ENCODE results near the gene PEF1.

PEF1 gene, protein sequence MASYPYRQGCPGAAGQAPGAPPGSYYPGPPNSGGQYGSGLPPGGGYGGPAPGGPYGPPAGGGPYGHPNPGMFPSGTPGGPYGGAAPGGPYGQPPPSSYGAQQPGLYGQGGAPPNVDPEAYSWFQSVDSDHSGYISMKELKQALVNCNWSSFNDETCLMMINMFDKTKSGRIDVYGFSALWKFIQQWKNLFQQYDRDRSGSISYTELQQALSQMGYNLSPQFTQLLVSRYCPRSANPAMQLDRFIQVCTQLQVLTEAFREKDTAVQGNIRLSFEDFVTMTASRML

DNA sequence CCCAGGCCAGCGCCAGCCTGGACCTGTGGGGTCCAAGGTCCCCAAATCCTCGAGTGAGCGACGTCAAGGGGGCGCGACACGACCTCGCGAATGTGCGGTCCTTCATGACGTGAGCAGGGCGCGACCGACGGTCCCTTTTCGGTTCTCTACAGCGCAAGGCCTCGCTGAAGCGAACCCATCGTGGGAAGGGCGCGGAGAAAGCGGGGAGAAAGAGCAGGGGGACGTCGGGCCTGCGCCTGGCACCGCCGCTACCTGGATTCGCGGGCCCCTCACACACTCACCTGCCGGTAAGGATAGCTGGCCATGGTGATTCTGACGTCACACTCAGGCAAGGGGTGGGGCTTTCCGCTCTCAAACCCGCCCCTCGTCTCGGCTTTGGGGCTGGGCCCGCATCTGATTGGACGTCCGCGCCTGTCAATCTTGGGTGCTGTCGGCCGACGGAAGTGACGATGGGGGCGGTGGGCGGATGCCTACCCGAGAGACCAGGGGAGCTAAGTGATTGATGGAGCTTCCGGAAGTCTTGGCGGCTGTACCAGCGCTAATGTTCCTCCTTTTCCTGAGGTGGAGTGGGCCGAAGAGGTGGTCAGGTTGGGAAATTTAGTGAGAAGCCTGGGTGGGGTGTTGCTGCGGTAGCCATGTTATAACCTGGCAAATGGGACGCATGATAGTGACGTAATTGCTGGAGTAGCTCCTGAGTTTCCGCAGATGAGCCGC lies at the start of gene PEF1:
TSS of gene PEF1 (minus strand) at position 317 of the 714 bp plus-strand sequence. CDS start at position 305, 12 bp downstream.
- TF ChIP-seq, protein P1, sequence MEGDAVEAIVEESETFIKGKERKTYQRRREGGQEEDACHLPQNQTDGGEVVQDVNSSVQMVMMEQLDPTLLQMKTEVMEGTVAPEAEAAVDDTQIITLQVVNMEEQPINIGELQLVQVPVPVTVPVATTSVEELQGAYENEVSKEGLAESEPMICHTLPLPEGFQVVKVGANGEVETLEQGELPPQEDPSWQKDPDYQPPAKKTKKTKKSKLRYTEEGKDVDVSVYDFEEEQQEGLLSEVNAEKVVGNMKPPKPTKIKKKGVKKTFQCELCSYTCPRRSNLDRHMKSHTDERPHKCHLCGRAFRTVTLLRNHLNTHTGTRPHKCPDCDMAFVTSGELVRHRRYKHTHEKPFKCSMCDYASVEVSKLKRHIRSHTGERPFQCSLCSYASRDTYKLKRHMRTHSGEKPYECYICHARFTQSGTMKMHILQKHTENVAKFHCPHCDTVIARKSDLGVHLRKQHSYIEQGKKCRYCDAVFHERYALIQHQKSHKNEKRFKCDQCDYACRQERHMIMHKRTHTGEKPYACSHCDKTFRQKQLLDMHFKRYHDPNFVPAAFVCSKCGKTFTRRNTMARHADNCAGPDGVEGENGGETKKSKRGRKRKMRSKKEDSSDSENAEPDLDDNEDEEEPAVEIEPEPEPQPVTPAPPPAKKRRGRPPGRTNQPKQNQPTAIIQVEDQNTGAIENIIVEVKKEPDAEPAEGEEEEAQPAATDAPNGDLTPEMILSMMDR (IDR thresholded peaks at IDR 0.05; ENCODE audit: control insufficient read depth, insufficient read depth, low read depth, low read length, missing control alignments) = no peak
- DNase-seq (ENCODE audit: low read depth) = peak; percentile 86
- H3K4me3 ChIP-seq (ENCODE audit: control insufficient read depth, low read depth, low read length) = peak within 1 kb of the TSS; percentile 93

DNA sequence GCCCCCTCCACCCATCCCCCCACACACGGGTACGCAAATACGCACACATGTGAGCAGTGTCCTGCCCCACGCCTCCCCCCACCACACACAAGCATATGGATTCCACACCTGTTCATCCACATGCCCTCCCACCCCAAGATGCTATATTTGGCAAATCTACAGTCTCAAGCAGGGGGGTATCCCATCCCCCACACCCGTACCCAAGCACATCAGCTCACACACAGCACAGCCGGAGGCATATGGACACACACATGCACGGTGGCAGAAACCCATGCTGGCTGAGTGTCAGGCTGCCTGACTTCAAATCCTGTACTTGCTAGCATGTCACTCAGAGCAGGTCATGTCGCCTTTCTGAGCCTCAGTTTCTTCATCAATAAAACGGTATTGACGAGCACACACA lies 48.6 kb upstream of the PEF1 start:
- no peak for DNase-seq (ENCODE audit: low read depth)
- TF ChIP-seq, protein P1 (IDR thresholded peaks at IDR 0.05; ENCODE audit: control insufficient read depth, insufficient read depth, low read depth, low read length, missing control alignments) = no peak
- no peak overlapping the region for H3K4me3 ChIP-seq (ENCODE audit: control insufficient read depth, low read depth, low read length)

DNA sequence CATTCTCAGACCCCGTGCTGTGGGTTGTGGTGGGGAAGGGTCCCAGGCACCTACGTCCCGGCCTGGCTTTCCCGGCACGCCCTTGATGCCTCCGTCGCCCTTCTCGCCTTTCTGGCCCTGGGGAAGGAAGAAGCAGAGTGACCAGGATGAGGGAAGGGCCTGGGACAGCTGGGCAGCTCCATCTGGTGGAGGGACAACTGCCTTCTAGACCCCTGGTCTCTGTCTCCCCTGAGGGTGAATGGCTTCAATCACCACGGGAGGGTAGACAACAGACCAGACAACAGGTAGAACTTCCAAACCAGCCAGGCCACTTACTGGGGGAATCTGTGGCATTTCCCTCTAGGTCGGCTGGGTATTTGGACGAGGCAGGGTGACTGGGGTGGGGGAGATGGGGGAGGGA lies 47.3 kb upstream of the PEF1 start:
- H3K4me3 ChIP-seq (ENCODE audit: control insufficient read depth, low read depth, low read length) = no peak overlapping the region
- no peak for DNase-seq (ENCODE audit: low read depth)
- TF ChIP-seq, protein P1 (IDR thresholded peaks at IDR 0.05; ENCODE audit: control insufficient read depth, insufficient read depth, low read depth, low read length, missing control alignments) = no peak

DNA sequence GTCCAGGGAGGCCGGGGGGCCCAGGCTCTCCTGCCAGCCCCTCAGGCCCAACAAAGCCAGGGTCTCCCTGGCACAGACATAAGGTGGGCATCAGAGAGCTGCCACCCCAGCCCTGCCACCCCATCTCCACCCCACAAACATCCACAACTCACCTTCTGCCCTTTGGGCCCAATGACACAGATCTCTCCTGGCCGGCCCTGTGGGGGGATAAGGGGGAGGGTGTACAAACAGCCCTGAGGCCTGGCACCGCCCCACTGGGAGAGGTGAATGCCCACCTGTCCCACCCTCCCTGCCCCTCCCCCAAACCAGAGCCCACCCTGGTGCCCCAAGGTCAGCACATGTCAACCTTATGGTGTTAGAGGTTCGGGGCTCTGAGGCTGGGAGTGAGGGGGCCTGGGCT lies 46.8 kb upstream of the PEF1 start:
- no peak overlapping the region for H3K4me3 ChIP-seq (ENCODE audit: control insufficient read depth, low read depth, low read length)
- TF ChIP-seq, protein P1 (IDR thresholded peaks at IDR 0.05; ENCODE audit: control insufficient read depth, insufficient read depth, low read depth, low read length, missing control alignments) = no peak
- no peak for DNase-seq (ENCODE audit: low read depth)

DNA sequence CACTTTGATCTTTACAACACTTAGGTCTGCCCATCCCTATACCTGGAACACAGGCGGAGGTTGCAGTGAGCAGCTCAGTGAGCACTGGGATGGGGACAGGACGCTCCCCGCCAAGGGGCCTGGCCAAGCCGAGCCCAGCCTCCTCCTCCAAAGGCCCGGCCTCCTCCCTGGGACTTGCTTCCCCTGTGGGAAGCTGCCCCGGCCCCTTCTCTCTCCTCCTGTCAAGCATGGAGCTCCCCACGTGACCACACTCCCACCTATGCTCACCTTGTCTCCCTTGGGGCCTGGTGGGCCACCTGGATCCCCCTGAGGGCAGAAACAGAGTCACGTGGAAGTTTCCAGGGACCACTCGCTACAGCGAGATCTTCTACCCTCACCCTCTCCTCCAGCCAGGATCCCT lies 46.2 kb upstream of the PEF1 start:
- DNase-seq (ENCODE audit: low read depth) = no peak
- TF ChIP-seq, protein P1 (IDR thresholded peaks at IDR 0.05; ENCODE audit: control insufficient read depth, insufficient read depth, low read depth, low read length, missing control alignments) = no peak
- no peak overlapping the region for H3K4me3 ChIP-seq (ENCODE audit: control insufficient read depth, low read depth, low read length)

DNA sequence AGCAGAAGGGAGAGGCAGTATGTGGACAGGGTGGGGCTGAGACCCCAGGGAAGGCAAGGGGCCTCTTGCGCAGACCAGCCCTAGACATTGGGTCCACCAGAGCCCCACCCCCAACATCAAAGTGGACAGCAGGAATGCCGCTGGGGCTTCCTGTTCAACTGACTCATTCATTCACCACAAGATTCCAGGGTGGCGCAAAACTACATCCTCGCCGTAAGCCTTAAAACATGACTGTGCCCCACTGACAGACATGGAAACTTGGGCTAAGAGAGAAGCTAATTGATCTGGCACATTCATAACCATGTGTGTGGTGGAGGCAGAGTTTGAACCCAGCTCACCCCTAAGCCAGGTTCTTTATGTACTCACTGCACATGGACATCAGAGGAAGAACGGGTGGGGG lies 45.2 kb upstream of the PEF1 start:
- TF ChIP-seq, protein P1 (IDR thresholded peaks at IDR 0.05; ENCODE audit: control insufficient read depth, insufficient read depth, low read depth, low read length, missing control alignments) = no peak
- DNase-seq (ENCODE audit: low read depth) = peak; percentile 87
- no peak overlapping the region for H3K4me3 ChIP-seq (ENCODE audit: control insufficient read depth, low read depth, low read length)
